ENCODE measurements around the gene SPTBN1.

Gene SPTBN1

DNA sequence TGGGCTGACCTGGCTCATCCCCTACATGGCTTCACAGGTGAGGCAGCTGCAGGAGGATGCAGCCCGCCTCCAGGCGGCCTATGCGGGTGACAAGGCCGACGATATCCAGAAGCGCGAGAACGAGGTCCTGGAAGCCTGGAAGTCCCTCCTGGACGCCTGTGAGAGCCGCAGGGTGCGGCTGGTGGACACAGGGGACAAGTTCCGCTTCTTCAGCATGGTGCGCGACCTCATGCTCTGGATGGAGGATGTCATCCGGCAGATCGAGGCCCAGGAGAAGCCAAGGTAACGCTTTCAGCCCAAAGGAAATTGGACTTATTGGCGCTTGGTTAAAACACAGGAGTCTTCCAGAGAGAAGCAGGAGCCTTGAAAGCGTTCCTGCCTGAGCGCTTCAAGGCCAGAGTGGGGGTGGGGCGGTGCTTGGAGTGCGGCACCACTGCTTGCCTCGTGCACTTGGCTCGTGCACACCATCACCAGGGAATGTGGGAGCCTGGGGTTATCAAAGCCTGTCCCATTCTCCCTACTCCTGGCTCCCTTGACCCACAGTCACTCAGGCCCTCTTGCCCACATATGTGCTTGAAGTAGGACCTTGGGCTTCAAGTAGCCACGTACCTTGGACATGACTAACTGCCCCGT, 197.6 kb downstream of the SPTBN1 start:
- Histone ChIP-seq H3K9me3 (ENCODE audit: control insufficient read depth, low read length) (no peaks in the 10 kb centered on the region), H3K27ac (ENCODE audit: low read depth, low read length, severe bottlenecking) (no peak overlapping the region), H3K36me3 (ENCODE audit: control insufficient read depth, insufficient read depth, low read length) (peaks cover 99% of the 10 kb centered on the region), H3K4me3 (ENCODE audit: extremely low read depth, insufficient read depth, low read length, poor library complexity, severe bottlenecking) (no peak overlapping the region), H3K4me1 (ENCODE audit: control insufficient read depth, insufficient read depth, low read length, poor library complexity, severe bottlenecking) (peaks cover 2% of the 10 kb centered on the region)
- 94% methylated on average over 25 to 26 of the region's 26 CpGs for WGBS, 2 experiments (ENCODE audit: insufficient coverage in 2 of 2)

DNA sequence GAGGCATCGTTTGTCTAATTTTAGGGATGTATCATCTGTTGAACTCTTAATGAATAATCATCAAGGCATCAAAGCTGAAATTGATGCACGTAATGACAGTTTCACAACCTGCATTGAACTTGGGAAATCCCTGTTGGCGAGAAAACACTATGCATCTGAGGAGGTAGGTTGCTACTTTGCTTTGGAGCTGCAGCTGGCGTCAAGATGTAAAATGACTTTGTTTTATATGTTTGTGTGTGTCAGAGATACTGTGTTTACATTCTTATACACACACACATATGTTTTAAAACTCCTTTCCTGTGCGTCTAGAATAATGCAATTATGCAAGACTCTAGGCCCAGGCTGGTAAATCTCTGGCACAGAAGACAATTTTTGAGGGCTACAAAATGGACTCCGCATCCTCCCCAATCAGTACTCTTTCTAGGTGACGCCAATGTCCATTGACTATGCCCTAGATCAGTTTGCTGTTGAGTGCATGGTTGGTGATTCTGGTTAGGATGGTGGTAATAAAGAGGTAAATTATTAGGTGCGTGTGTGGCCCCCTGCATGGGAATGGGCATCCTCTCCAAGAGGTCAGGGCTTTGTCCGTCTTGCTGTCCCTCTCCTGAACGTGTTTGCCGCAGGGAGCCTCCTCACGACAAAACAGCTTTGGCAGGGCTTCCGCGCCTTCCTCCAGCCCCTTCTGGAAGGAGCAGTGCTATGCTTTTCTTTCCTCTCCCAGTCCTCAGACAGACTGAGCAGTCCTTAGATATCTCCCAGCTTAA, 199.1 kb downstream of the SPTBN1 start:
- WGBS, 2 experiments (ENCODE audit: insufficient coverage in 2 of 2), result 94 to 96% methylated on average over 10 to 12 of the region's 14 CpGs
- H3K9me3 ChIP-seq (ENCODE audit: control insufficient read depth, low read length), result no peaks in the 10 kb centered on the region
- no peak overlapping the region for H3K27ac ChIP-seq (ENCODE audit: low read depth, low read length, severe bottlenecking)
- peaks cover 98% of the 10 kb centered on the region for H3K36me3 ChIP-seq (ENCODE audit: control insufficient read depth, insufficient read depth, low read length)
- peaks cover 2% of the 10 kb centered on the region for H3K4me1 ChIP-seq (ENCODE audit: control insufficient read depth, insufficient read depth, low read length, poor library complexity, severe bottlenecking)
- H3K4me3 ChIP-seq (ENCODE audit: extremely low read depth, insufficient read depth, low read length, poor library complexity, severe bottlenecking), result no peak overlapping the region

DNA sequence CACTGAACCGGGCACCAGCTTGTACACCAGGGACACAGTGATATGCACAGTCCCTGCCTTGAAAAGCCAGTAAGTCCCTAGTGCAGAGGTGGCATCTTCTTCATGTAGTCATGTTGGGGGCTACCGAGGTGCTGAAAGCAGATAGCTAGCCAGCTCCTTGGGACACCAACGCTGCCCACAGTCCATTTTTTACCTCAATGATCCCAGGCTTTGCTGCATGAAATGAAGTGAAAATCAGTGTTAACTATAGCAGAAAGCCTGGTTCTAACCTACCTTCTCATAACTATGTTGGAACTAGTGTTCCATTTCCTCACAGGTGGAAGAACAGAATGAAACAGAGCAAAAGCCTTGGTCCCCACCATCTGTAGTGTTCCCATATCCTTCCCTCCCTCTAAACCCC, 200.7 kb downstream of the SPTBN1 start:
- Histone ChIP-seq H3K36me3 (ENCODE audit: control insufficient read depth, insufficient read depth, low read length) (peaks cover 98% of the 10 kb centered on the region), H3K27ac (ENCODE audit: low read depth, low read length, severe bottlenecking) (no peak overlapping the region), H3K4me1 (ENCODE audit: control insufficient read depth, insufficient read depth, low read length, poor library complexity, severe bottlenecking) (peaks cover 2% of the 10 kb centered on the region), H3K4me3 (ENCODE audit: extremely low read depth, insufficient read depth, low read length, poor library complexity, severe bottlenecking) (no peak overlapping the region), H3K9me3 (ENCODE audit: control insufficient read depth, low read length) (no peaks in the 10 kb centered on the region)
- WGBS, 2 experiments (ENCODE audit: insufficient coverage in 2 of 2), result 83% methylated on average over 1 of the region's 3 CpGs; no CpG with 5 or more reads in 1 of the 2 experiments

DNA sequence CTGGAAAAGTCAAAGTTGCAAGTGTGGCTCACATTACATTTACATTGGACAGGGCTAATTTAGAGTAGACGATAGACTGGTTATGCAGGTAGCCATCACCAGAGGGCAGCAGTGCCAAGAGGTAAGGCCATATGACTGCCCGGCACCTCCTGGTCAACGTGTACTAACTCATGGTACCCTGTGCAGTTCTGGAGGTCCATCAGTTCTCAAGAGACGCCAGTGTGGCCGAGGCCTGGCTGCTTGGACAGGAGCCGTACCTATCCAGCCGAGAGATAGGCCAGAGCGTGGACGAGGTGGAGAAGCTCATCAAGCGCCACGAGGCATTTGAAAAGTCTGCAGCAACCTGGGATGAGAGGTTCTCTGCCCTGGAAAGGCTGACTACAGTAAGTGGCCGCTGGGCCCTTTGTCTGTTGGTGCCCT, 201.5 kb downstream of the SPTBN1 start:
- Histone ChIP-seq H3K4me1 (ENCODE audit: control insufficient read depth, insufficient read depth, low read length, poor library complexity, severe bottlenecking) (peaks cover 2% of the 10 kb centered on the region), H3K9me3 (ENCODE audit: control insufficient read depth, low read length) (no peaks in the 10 kb centered on the region), H3K27ac (ENCODE audit: low read depth, low read length, severe bottlenecking) (no peak overlapping the region), H3K4me3 (ENCODE audit: extremely low read depth, insufficient read depth, low read length, poor library complexity, severe bottlenecking) (no peak overlapping the region), H3K36me3 (ENCODE audit: control insufficient read depth, insufficient read depth, low read length) (peaks cover 98% of the 10 kb centered on the region)
- 90 to 91% methylated on average over 11 to 12 of the region's 12 CpGs for WGBS, 2 experiments (ENCODE audit: insufficient coverage in 2 of 2)

DNA sequence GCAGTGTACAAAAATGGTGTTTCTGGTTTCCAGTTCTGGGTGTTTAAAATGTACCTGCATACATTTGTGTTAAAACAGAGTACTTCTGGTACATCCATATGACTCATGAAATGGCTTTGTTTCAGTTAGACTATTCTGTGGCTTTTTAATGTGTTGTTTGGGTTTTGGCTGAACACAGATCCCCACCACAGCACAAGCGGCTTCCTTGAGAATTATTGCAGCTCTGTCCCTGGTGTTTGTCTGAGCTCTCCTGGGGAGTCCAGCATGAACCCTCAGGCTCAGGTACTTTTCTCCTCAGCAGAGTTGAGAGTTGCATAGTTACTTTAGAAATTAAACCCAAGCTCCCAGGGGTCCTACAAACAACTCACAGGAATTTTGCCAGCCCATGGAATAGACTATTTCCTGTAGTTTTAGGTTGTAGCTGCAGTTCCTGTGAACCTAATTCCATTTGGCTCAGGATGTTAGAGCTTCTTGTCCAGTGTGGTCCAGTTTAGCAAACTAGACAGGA, 202.5 kb downstream of the SPTBN1 start:
- 100% methylated on average over 1 of the region's 1 CpG; no CpG with 5 or more reads in 1 of the 2 experiments for WGBS, 2 experiments (ENCODE audit: insufficient coverage in 2 of 2)
- H3K4me3 ChIP-seq (ENCODE audit: extremely low read depth, insufficient read depth, low read length, poor library complexity, severe bottlenecking), result no peak overlapping the region
- peaks cover 2% of the 10 kb centered on the region for H3K4me1 ChIP-seq (ENCODE audit: control insufficient read depth, insufficient read depth, low read length, poor library complexity, severe bottlenecking)
- no peak overlapping the region for H3K27ac ChIP-seq (ENCODE audit: low read depth, low read length, severe bottlenecking)
- H3K36me3 ChIP-seq (ENCODE audit: control insufficient read depth, insufficient read depth, low read length), result peaks cover 98% of the 10 kb centered on the region
- no peaks in the 10 kb centered on the region for H3K9me3 ChIP-seq (ENCODE audit: control insufficient read depth, low read length)

DNA sequence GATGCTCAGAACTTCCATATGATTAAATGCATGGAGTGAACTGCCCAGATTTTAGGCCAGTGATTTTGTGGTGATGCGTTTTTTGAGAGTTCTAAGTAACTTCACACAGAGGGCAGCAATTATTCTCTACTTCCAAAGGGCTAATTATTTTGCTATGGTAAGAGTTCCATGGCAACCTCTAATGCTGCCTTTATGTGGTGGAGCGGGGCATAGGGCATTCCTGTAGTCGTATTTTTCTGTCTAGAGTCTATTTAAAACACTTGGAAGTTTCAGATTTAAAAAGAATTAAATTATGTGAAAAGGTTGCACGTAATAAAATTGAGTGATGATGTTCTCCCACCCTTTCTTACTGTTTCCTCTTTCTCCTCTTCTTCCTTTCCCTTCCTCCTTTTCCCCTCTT, 203.4 kb downstream of the SPTBN1 start:
- H3K4me3 ChIP-seq (ENCODE audit: extremely low read depth, insufficient read depth, low read length, poor library complexity, severe bottlenecking), result no peak overlapping the region
- peaks cover 98% of the 10 kb centered on the region for H3K36me3 ChIP-seq (ENCODE audit: control insufficient read depth, insufficient read depth, low read length)
- H3K9me3 ChIP-seq (ENCODE audit: control insufficient read depth, low read length), result no peaks in the 10 kb centered on the region
- WGBS, 2 experiments (ENCODE audit: insufficient coverage in 2 of 2), result 88% methylated on average over 1 of the region's 4 CpGs; no CpG with 5 or more reads in 1 of the 2 experiments
- H3K27ac ChIP-seq (ENCODE audit: low read depth, low read length, severe bottlenecking), result no peak overlapping the region
- H3K4me1 ChIP-seq (ENCODE audit: control insufficient read depth, insufficient read depth, low read length, poor library complexity, severe bottlenecking), result peaks cover 2% of the 10 kb centered on the region

DNA sequence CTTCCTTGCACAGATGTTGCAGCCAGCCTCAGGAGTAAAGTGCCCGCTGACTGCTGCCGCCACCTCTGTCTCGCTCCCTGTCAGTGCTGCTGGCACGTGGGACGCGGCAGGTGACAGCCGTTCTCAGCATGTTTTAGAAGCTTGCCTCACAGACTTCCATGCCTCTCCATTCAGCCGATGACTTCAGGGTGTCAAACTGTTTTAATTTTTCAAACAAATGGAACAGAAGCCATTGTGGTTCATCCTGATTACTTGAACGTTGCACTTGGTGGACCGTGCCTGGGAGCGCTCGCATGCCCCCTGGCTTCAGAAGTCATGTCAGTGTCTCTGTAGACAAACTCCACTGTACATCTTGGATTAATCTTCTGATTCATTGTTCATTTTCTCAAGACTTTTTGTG, 204.6 kb downstream of the SPTBN1 start:
- WGBS, 2 experiments (ENCODE audit: insufficient coverage in 2 of 2), result 93 to 98% methylated on average over 12 of the region's 12 CpGs
- Histone ChIP-seq H3K4me1 (ENCODE audit: control insufficient read depth, insufficient read depth, low read length, poor library complexity, severe bottlenecking) (peaks cover 3% of the 10 kb centered on the region), H3K36me3 (ENCODE audit: control insufficient read depth, insufficient read depth, low read length) (peaks cover 98% of the 10 kb centered on the region), H3K9me3 (ENCODE audit: control insufficient read depth, low read length) (no peaks in the 10 kb centered on the region), H3K4me3 (ENCODE audit: extremely low read depth, insufficient read depth, low read length, poor library complexity, severe bottlenecking) (no peak overlapping the region), H3K27ac (ENCODE audit: low read depth, low read length, severe bottlenecking) (no peak overlapping the region)

DNA sequence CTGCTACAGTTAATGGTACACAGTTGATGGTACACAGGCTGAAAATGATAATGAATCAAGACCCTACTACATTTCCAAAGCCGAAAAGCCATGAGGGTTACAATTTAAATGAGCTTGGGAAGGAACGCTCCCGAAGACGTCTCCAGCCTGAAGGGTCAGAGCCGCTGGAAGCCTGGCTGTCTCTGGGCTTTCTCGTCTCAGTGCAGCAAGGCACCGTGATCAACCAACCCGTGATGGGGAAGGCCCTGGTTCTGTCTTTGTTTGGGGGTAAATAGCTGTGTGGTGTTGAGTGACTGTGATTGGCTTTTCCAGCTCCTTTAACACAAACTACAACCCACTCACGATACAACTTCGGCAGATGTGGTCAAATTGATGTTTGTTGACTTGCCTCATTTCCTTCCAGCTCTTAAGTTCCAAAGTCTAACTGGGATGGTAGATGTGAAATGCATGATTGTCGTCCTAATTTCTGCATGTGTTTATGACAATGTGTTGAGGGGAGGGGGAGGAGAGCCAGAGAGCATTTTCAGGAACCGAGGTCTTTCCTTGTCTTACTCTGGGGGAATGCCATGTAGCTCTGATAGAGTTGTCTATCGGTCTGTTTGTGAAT, 207.4 kb downstream of the SPTBN1 start:
- no peaks in the 10 kb centered on the region for H3K9me3 ChIP-seq (ENCODE audit: control insufficient read depth, low read length)
- no peak overlapping the region for H3K27ac ChIP-seq (ENCODE audit: low read depth, low read length, severe bottlenecking)
- H3K36me3 ChIP-seq (ENCODE audit: control insufficient read depth, insufficient read depth, low read length), result peaks cover 97% of the 10 kb centered on the region
- H3K4me3 ChIP-seq (ENCODE audit: extremely low read depth, insufficient read depth, low read length, poor library complexity, severe bottlenecking), result no peak overlapping the region
- WGBS, 2 experiments (ENCODE audit: insufficient coverage in 2 of 2), result 91 to 99% methylated on average over 6 to 8 of the region's 13 CpGs
- peaks cover 9% of the 10 kb centered on the region for H3K4me1 ChIP-seq (ENCODE audit: control insufficient read depth, insufficient read depth, low read length, poor library complexity, severe bottlenecking)

DNA sequence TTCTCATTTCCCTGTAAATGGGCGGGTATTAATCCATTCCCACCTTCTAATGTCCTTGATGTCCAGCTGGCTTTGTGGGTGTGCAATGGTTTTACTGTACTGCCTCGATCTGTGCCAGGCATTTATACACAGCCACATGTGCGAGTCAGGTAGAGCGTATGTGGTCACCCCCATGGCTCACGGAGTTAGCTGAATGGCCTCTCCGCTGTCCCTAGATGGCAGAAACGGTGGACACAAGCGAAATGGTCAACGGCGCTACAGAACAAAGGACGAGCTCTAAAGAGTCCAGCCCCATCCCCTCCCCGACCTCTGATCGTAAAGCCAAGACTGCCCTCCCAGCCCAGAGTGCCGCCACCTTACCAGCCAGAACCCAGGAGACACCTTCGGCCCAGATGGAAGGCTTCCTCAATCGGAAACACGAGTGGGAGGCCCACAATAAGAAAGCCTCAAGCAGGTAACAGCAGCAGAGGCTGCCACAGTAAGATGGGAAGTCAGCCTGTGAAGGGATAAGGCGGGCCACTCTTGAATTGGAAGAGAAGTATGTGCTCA, 208.2 kb downstream of the SPTBN1 start:
- Histone ChIP-seq H3K9me3 (ENCODE audit: control insufficient read depth, low read length) (no peaks in the 10 kb centered on the region), H3K36me3 (ENCODE audit: control insufficient read depth, insufficient read depth, low read length) (peaks cover 97% of the 10 kb centered on the region), H3K4me3 (ENCODE audit: extremely low read depth, insufficient read depth, low read length, poor library complexity, severe bottlenecking) (no peak overlapping the region), H3K4me1 (ENCODE audit: control insufficient read depth, insufficient read depth, low read length, poor library complexity, severe bottlenecking) (peaks cover 9% of the 10 kb centered on the region), H3K27ac (ENCODE audit: low read depth, low read length, severe bottlenecking) (no peak overlapping the region)
- WGBS, 2 experiments (ENCODE audit: insufficient coverage in 2 of 2), result 96% methylated on average over 18 of the region's 18 CpGs

DNA sequence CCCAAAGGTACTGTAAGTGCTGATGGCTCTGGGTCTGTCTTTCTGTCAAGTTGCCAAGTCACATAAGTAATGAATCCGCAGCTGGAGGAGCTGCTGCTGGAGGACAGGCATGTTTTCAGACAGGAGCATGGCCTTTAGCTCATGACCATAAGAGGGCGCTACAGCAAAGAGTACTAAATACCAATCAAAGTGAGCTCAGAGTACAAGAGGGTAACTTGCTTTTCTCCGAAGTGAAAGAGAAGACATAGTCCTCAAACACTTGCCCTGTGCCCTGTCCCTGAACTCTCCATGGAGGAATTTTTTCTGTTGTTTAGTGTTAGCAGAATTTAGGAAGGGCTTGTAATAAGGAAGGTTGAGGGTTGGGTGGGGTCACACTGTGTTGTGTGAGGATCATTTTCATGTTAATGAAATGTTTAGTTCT, 209.3 kb downstream of the SPTBN1 start:
- Histone ChIP-seq H3K9me3 (ENCODE audit: control insufficient read depth, low read length) (no peaks in the 10 kb centered on the region), H3K4me3 (ENCODE audit: extremely low read depth, insufficient read depth, low read length, poor library complexity, severe bottlenecking) (no peak overlapping the region), H3K4me1 (ENCODE audit: control insufficient read depth, insufficient read depth, low read length, poor library complexity, severe bottlenecking) (peaks cover 9% of the 10 kb centered on the region), H3K36me3 (ENCODE audit: control insufficient read depth, insufficient read depth, low read length) (peaks cover 100% of the 10 kb centered on the region), H3K27ac (ENCODE audit: low read depth, low read length, severe bottlenecking) (peak overlapping the region; percentile 66)
- 29 to 48% methylated on average over 2 to 3 of the region's 3 CpGs for WGBS, 2 experiments (ENCODE audit: insufficient coverage in 2 of 2)
